Trophoblast cell (in vitro differentiated cells and primary cell): ENCODE data around the gene PAK2.

Experiments
- DNase-seq, 2 donors: peaks; one replicate each; pipeline ENCODE4 v3.0.0-alpha.2; 2016
- H2AFZ ChIP-seq: 2 replicates; pipeline ENCODE4 v1.6.1; 2013; ENCODE audit warnings: low read length, moderate library complexity, mild to moderate bottlenecking; ENCODE audit not compliant: insufficient read depth, poor library complexity
- H2AK5ac ChIP-seq: 2 replicates; pipeline ENCODE4 v1.6.1; 2013; ENCODE audit warnings: mild to moderate bottlenecking, low read length
- H2BK120ac ChIP-seq: 2 replicates; pipeline ENCODE4 v1.6.1; 2013; ENCODE audit warnings: low read length, mild to moderate bottlenecking, moderate library complexity; ENCODE audit not compliant: insufficient read depth, poor library complexity
- H2BK12ac ChIP-seq: 2 replicates; pipeline ENCODE4 v1.6.1; 2013; ENCODE audit warnings: mild to moderate bottlenecking, low read length, moderate library complexity
- H2BK5ac ChIP-seq: 2 replicates; pipeline ENCODE4 v1.6.1; 2013; ENCODE audit warnings: low read length, low read depth, moderate library complexity, mild to moderate bottlenecking; ENCODE audit not compliant: poor library complexity
- H3K14ac ChIP-seq: 2 replicates; pipeline ENCODE4 v1.6.1; 2013; ENCODE audit warnings: mild to moderate bottlenecking, low read length
- H3K18ac ChIP-seq: 2 replicates; pipeline ENCODE4 v1.6.1; 2013; ENCODE audit warnings: mild to moderate bottlenecking, low read length
- H3K23ac ChIP-seq: 2 replicates; pipeline ENCODE4 v1.6.1; 2013; ENCODE audit warnings: low read length
- H3K27ac ChIP-seq: 2 replicates; pipeline ENCODE4 v1.5.1; 2013; ENCODE audit warnings: low read depth, mild to moderate bottlenecking, inconsistent platforms, low read length, moderate library complexity
- H3K27me3 ChIP-seq: 2 replicates; pipeline ENCODE4 v1.6.1; 2013; ENCODE audit warnings: inconsistent platforms, mild to moderate bottlenecking, low read length, moderate library complexity; ENCODE audit not compliant: insufficient read depth
- H3K36me3 ChIP-seq, 2 experiments: 1 replicate in 1 of 2; 2 replicates in 1 of 2; pipeline ENCODE4 v1.6.1; 2013; ENCODE audit warnings: low read length in 2 of 2, mild to moderate bottlenecking in 2 of 2, moderate library complexity in 1 of 2; ENCODE audit not compliant: insufficient read depth in 2 of 2, control insufficient read depth in 1 of 2
- H3K4ac ChIP-seq: 2 replicates; pipeline ENCODE4 v1.6.1; 2013; ENCODE audit warnings: low read depth, mild to moderate bottlenecking, low read length, moderate library complexity
- H3K4me1 ChIP-seq, 2 experiments: 1 replicate in 1 of 2; 2 replicates in 1 of 2; pipeline ENCODE4 v1.6.1; 2013; ENCODE audit warnings: low read length in 2 of 2, mild to moderate bottlenecking in 2 of 2, moderate library complexity in 1 of 2; ENCODE audit not compliant: insufficient read depth in 2 of 2, control insufficient read depth in 1 of 2
- H3K4me2 ChIP-seq: 2 replicates; pipeline ENCODE4 v1.6.1; 2013; ENCODE audit warnings: inconsistent platforms, mild to moderate bottlenecking, low read length, moderate library complexity
- H3K4me3 ChIP-seq: 2 replicates; pipeline ENCODE4 v1.5.1; 2013; ENCODE audit warnings: mild to moderate bottlenecking, low read depth, low read length, inconsistent platforms
- H3K79me1 ChIP-seq: one replicate; pipeline ENCODE4 v1.6.1; 2013; ENCODE audit warnings: low read length
- H3K79me2 ChIP-seq: 2 replicates; pipeline ENCODE4 v1.6.1; 2013; ENCODE audit warnings: low read length, mild to moderate bottlenecking; ENCODE audit not compliant: control insufficient read depth, insufficient read depth, poor library complexity
- H3K9ac ChIP-seq: 2 replicates; pipeline ENCODE4 v1.6.1; 2013; ENCODE audit warnings: mild to moderate bottlenecking, low read length
- H3K9me3 ChIP-seq: 2 replicates; pipeline ENCODE4 v1.6.1; 2013; ENCODE audit warnings: low read depth, mild to moderate bottlenecking, control low read depth, inconsistent platforms, low read length; ENCODE audit not compliant: insufficient read depth
- H4K12ac ChIP-seq: 2 replicates; pipeline ENCODE4 v1.6.1; 2013; ENCODE audit warnings: low read depth, mild to moderate bottlenecking, low read length, moderate library complexity
- H4K8ac ChIP-seq: 2 replicates; pipeline ENCODE4 v1.6.1; 2013; ENCODE audit warnings: low read depth, mild to moderate bottlenecking, low read length, moderate library complexity
- H4K91ac ChIP-seq: one replicate; pipeline ENCODE4 v1.6.1; 2013; ENCODE audit warnings: low read depth, mild to moderate bottlenecking, low read length, moderate library complexity
- WGBS: extraction: QIAGEN DNeasy Blood & Tissue Kit; methylation state at CpG from one replicate; pipeline ENCODE4 v1.1.7; 2013; ENCODE audit warnings: missing lambda C conversion rate; ENCODE audit not compliant: insufficient read length, insufficient coverage; ENCODE audit errors: extremely low coverage; 5-methylcytosine and 5-hydroxymethylcytosine counted together

PAK2 gene

GRCh38 chr3:196757876-196758739, 18.5 kb downstream of the PAK2 start:
- Histone ChIP-seq H3K27ac (no peak overlapping the region), H3K4me3 (no peak overlapping the region), H4K91ac (no peak overlapping the region), H3K9me3 (peaks cover 5% of the 10 kb centered on the region), H2AK5ac (no peak overlapping the region), H3K36me3 (peaks cover 3 to 10% of the 10 kb centered on the region in 2 experiments), H3K27me3 (no peaks in the 10 kb centered on the region), H2BK5ac (no peak overlapping the region), H3K79me1 (peaks cover 11% of the 10 kb centered on the region), H3K4me2 (no peak overlapping the region), H3K9ac (no peak overlapping the region), H4K12ac (no peak overlapping the region), H2BK120ac (no peak overlapping the region), H4K8ac (no peak overlapping the region), H3K14ac (no peak overlapping the region), H3K23ac (no peak overlapping the region), H3K4ac (peak overlapping the region; percentile 93), H3K4me1 (peaks cover 2 to 9% of the 10 kb centered on the region in 2 experiments), H3K18ac (no peak overlapping the region), H3K79me2 (peaks cover 15% of the 10 kb centered on the region), H2AFZ (no peak overlapping the region), H2BK12ac (no peak overlapping the region)
- WGBS, result no CpG with 5 or more reads among the region's 9 CpGs
- no peak for DNase-seq

- no CpG with 5 or more reads among the region's 7 CpGs for WGBS
- Histone ChIP-seq H2BK12ac (no peak overlapping the region), H3K79me1 (no peaks in the 10 kb centered on the region), H3K9ac (no peak overlapping the region), H3K4me2 (no peak overlapping the region), H2AK5ac (no peak overlapping the region), H4K91ac (no peak overlapping the region), H4K12ac (no peak overlapping the region), H3K36me3 (peaks cover 3% of the 10 kb centered on the region in 2 experiments), H3K9me3 (no peaks in the 10 kb centered on the region), H2BK120ac (no peak overlapping the region), H2AFZ (no peak overlapping the region), H3K23ac (no peak overlapping the region), H3K14ac (no peak overlapping the region), H4K8ac (no peak overlapping the region), H3K4me1 (no peaks in the 10 kb centered on the region), H3K27ac (no peak overlapping the region), H3K4me3 (no peak overlapping the region), H3K27me3 (no peaks in the 10 kb centered on the region), H2BK5ac (no peak overlapping the region), H3K4ac (peak overlapping the region; percentile 65), H3K79me2 (peaks cover 9% of the 10 kb centered on the region), H3K18ac (no peak overlapping the region)
- no peak for DNase-seq
Measured at GRCh38 chr3:196763179-196763578, 23.5 kb downstream of the PAK2 start.

- Histone ChIP-seq H2BK120ac (no peak overlapping the region), H3K27ac (no peak overlapping the region), H2BK5ac (no peak overlapping the region), H3K14ac (no peak overlapping the region), H3K79me2 (peaks cover 12% of the 10 kb centered on the region), H4K12ac (no peak overlapping the region), H3K9me3 (no peaks in the 10 kb centered on the region), H4K91ac (no peak overlapping the region), H3K36me3 (peaks cover 8 to 12% of the 10 kb centered on the region in 2 experiments), H3K27me3 (no peaks in the 10 kb centered on the region), H2BK12ac (no peak overlapping the region), H2AFZ (no peak overlapping the region), H4K8ac (no peak overlapping the region), H2AK5ac (no peak overlapping the region), H3K4me2 (no peak overlapping the region), H3K4me3 (no peak overlapping the region), H3K79me1 (no peaks in the 10 kb centered on the region), H3K18ac (no peak overlapping the region), H3K23ac (no peak overlapping the region), H3K9ac (no peak overlapping the region), H3K4ac (no peak overlapping the region), H3K4me1 (no peaks in the 10 kb centered on the region)
- DNase-seq, result no peak
Measured at GRCh38 chr3:196765454-196765853, 25.8 kb downstream of the PAK2 start.

GRCh38 chr3:196771067-196771466, 31.4 kb downstream of the PAK2 start:
- Histone ChIP-seq H3K9me3 (no peaks in the 10 kb centered on the region), H2BK12ac (no peak overlapping the region), H2AFZ (no peak overlapping the region), H3K27ac (no peak overlapping the region), H4K12ac (no peak overlapping the region), H3K27me3 (no peaks in the 10 kb centered on the region), H3K4me1 (peaks cover 5% of the 10 kb centered on the region in 2 experiments), H3K23ac (no peak overlapping the region), H3K79me2 (peaks cover 14% of the 10 kb centered on the region), H2BK5ac (no peak overlapping the region), H3K36me3 (peaks cover 6 to 9% of the 10 kb centered on the region in 2 experiments), H2BK120ac (no peak overlapping the region), H4K91ac (no peak overlapping the region), H3K9ac (no peak overlapping the region), H3K14ac (no peak overlapping the region), H4K8ac (no peak overlapping the region), H3K4ac (no peak overlapping the region), H3K4me3 (no peak overlapping the region), H3K18ac (no peak overlapping the region), H3K79me1 (no peaks in the 10 kb centered on the region), H2AK5ac (no peak overlapping the region), H3K4me2 (no peak overlapping the region)
- no peak for DNase-seq
- whole genome bisulfite sequencing, result no CpG with 5 or more reads among the region's 1 CpG
